Measurements from ENCODE around the gene DMD. TPM values are rescaled to one million over a fixed set of nuclear protein-coding genes. Genes with fewer than 3 reads are reported as not detected.

Gene DMD
- total RNA-seq, 1 donor from 2014 or later, result 1.7 TPM

GRCh38 chrX:32126997-32127396, 1084.4 kb downstream of the DMD start:
- H3K4me3 Mint-ChIP-seq (ENCODE audit: unreplicated experiment), result no peak overlapping the region
- no peaks in the 10 kb centered on the region for H3K9me3 Mint-ChIP-seq (ENCODE audit: unreplicated experiment)
- no peak for TF ChIP-seq CTCF (IDR thresholded peaks at IDR 0.05; ENCODE audit: partially characterized antibody, unreplicated experiment)
- no peak for DNase-seq
- no peaks in the 10 kb centered on the region for H3K36me3 Mint-ChIP-seq (ENCODE audit: unreplicated experiment)
- no peaks in the 10 kb centered on the region for H3K4me1 Mint-ChIP-seq (ENCODE audit: low read depth, unreplicated experiment)
- H3K27ac Mint-ChIP-seq (ENCODE audit: unreplicated experiment), result no peak overlapping the region
- no peaks in the 10 kb centered on the region for H3K27me3 Mint-ChIP-seq (ENCODE audit: unreplicated experiment)

- no peak overlapping the region for H3K27ac Mint-ChIP-seq (ENCODE audit: unreplicated experiment)
- TF ChIP-seq CTCF (IDR thresholded peaks at IDR 0.05; ENCODE audit: partially characterized antibody, unreplicated experiment), result no peak
- H3K27me3 Mint-ChIP-seq (ENCODE audit: unreplicated experiment), result peaks cover 2% of the 10 kb centered on the region
- no peak for DNase-seq
- H3K9me3 Mint-ChIP-seq (ENCODE audit: unreplicated experiment), result no peaks in the 10 kb centered on the region
- no peak overlapping the region for H3K4me3 Mint-ChIP-seq (ENCODE audit: unreplicated experiment)
- no peaks in the 10 kb centered on the region for H3K36me3 Mint-ChIP-seq (ENCODE audit: unreplicated experiment)
- H3K4me1 Mint-ChIP-seq (ENCODE audit: low read depth, unreplicated experiment), result no peaks in the 10 kb centered on the region
These were observed 1092.5 kb downstream of the DMD start for GRCh38 chrX:32118832-32119231.

- no peak overlapping the region for H3K27ac Mint-ChIP-seq (ENCODE audit: unreplicated experiment)
- no peak for DNase-seq
- H3K36me3 Mint-ChIP-seq (ENCODE audit: unreplicated experiment), result no peaks in the 10 kb centered on the region
- H3K27me3 Mint-ChIP-seq (ENCODE audit: unreplicated experiment), result peaks cover 2% of the 10 kb centered on the region
- no peaks in the 10 kb centered on the region for H3K4me1 Mint-ChIP-seq (ENCODE audit: low read depth, unreplicated experiment)
- no peaks in the 10 kb centered on the region for H3K9me3 Mint-ChIP-seq (ENCODE audit: unreplicated experiment)
- TF ChIP-seq CTCF (IDR thresholded peaks at IDR 0.05; ENCODE audit: partially characterized antibody, unreplicated experiment), result no peak
- H3K4me3 Mint-ChIP-seq (ENCODE audit: unreplicated experiment), result no peak overlapping the region
These were observed 1095.3 kb downstream of the DMD start for GRCh38 chrX:32116047-32116446.

GRCh38 chrX:32087663-32088062, 1123.7 kb downstream of the DMD start:
- no peaks in the 10 kb centered on the region for H3K36me3 Mint-ChIP-seq (ENCODE audit: unreplicated experiment)
- DNase-seq, result no peak
- no peaks in the 10 kb centered on the region for H3K27me3 Mint-ChIP-seq (ENCODE audit: unreplicated experiment)
- H3K4me3 Mint-ChIP-seq (ENCODE audit: unreplicated experiment), result no peak overlapping the region
- H3K9me3 Mint-ChIP-seq (ENCODE audit: unreplicated experiment), result no peaks in the 10 kb centered on the region
- H3K27ac Mint-ChIP-seq (ENCODE audit: unreplicated experiment), result no peak overlapping the region
- no peak for TF ChIP-seq CTCF (IDR thresholded peaks at IDR 0.05; ENCODE audit: partially characterized antibody, unreplicated experiment)
- no peaks in the 10 kb centered on the region for H3K4me1 Mint-ChIP-seq (ENCODE audit: low read depth, unreplicated experiment)

GRCh38 chrX:32084757-32085156, 1126.6 kb downstream of the DMD start:
- no peak overlapping the region for H3K27ac Mint-ChIP-seq (ENCODE audit: unreplicated experiment)
- no peak for TF ChIP-seq CTCF (IDR thresholded peaks at IDR 0.05; ENCODE audit: partially characterized antibody, unreplicated experiment)
- no peaks in the 10 kb centered on the region for H3K9me3 Mint-ChIP-seq (ENCODE audit: unreplicated experiment)
- H3K27me3 Mint-ChIP-seq (ENCODE audit: unreplicated experiment), result no peaks in the 10 kb centered on the region
- DNase-seq, result no peak
- no peaks in the 10 kb centered on the region for H3K4me1 Mint-ChIP-seq (ENCODE audit: low read depth, unreplicated experiment)
- H3K4me3 Mint-ChIP-seq (ENCODE audit: unreplicated experiment), result no peak overlapping the region
- no peaks in the 10 kb centered on the region for H3K36me3 Mint-ChIP-seq (ENCODE audit: unreplicated experiment)
